ENCODE results near the gene FAM187B. TPM values are rescaled to one million over a fixed set of nuclear protein-coding genes. Genes with fewer than 3 reads are reported as not detected.

The FAM187B gene
- total and polyA plus RNA-seq, 2 of the 8 experiments (the other 6 are each of a cell fraction or from before 2014, with no cell fraction given), result not detected

DNA sequence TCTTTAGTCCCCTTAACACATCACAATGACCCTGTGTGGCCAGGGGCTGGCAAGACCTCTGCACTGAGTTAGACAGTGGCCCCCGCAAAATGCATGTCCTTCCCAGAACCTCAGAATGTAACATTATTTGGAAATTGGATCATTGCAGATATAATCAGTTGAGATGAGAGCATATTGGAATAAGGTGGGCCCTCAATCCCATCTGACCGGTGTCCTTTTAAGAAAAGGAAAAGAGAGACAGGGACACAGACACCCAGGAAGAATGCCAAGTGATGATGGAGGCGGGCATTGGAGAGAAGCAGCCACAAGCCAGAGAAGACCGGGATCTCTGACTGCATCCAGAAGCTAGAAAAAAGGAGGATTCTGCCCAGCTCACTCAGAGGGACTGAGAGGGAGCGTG is 1.8 kb downstream of the FAM187B start:
- Histone ChIP-seq H3K27me3 (replicated peaks in 1 of 4; ENCODE audit: control insufficient read depth in 3 of 4, extremely low read depth in 1 of 4, insufficient read depth in 3 of 4, low read length in 3 of 4) (no peaks in the 10 kb centered on the region; a peak in 1 of 7 replicates), H3K27ac (ENCODE audit: low read depth, low read length) (no peak overlapping the region), H2BK5ac (ENCODE audit: low read depth, low read length) (no peak overlapping the region), H3K14ac (ENCODE audit: insufficient read length) (no peak overlapping the region), H2AFZ (ENCODE audit: low read length) (no peak overlapping the region), H2BK20ac (ENCODE audit: low read length) (no peak overlapping the region), H3K9me3 (ENCODE audit: insufficient read depth in 2 of 2, low read depth in 1 of 2, low read length in 1 of 2) (peaks cover 0 to 7% of the 10 kb centered on the region in 2 experiments; a peak in 1 of 4 replicates), H3K56ac (replicated peaks; ENCODE audit: insufficient read length, low read depth, low read length) (no peak overlapping the region), H4K5ac (ENCODE audit: insufficient read length, low read depth, low read length) (no peak overlapping the region), H2BK12ac (ENCODE audit: low read depth, low read length) (no peak overlapping the region), H2BK120ac (replicated peaks; ENCODE audit: low read depth, low read length) (no peak overlapping the region), H4K8ac (ENCODE audit: extremely low read depth, insufficient read depth, low read length) (no peak overlapping the region), H3K23ac (ENCODE audit: insufficient read length) (no peak overlapping the region), H3K18ac (ENCODE audit: extremely low read depth, low read length) (no peak overlapping the region), H2BK15ac (ENCODE audit: low read length) (no peak overlapping the region), H3K4me3 (ENCODE audit: extremely low read depth in 1 of 4, insufficient read depth in 2 of 4, low read depth in 3 of 4, low read length in 4 of 4) (no peak overlapping the region), H3K79me2 (ENCODE audit: control insufficient read depth in 1 of 2, insufficient read depth in 2 of 2, low read length in 2 of 2) (no peaks in the 10 kb centered on the region), H3K4ac (replicated peaks; ENCODE audit: insufficient read length, low read depth, low read length) (no peak overlapping the region), H4K20me1 (replicated peaks in 1 of 2; ENCODE audit: control insufficient read depth in 1 of 2, insufficient read depth in 2 of 2, low read length in 2 of 2) (no peaks in the 10 kb centered on the region), H2AK5ac (ENCODE audit: low read depth, low read length) (no peak overlapping the region), H3K23me2 (ENCODE audit: low read depth, low read length) (no peaks in the 10 kb centered on the region), H3K9ac (replicated peaks in 1 of 4; ENCODE audit: extremely low read depth in 1 of 4, low read depth in 3 of 4, low read length in 3 of 4) (no peak overlapping the region), H3K36me3 (ENCODE audit: control insufficient read depth in 2 of 4, insufficient read depth in 4 of 4, low read length in 3 of 4) (no peaks in the 10 kb centered on the region), H4K91ac (replicated peaks; ENCODE audit: insufficient read length, low read length) (no peak overlapping the region), H3K4me1 (replicated peaks in 1 of 4; ENCODE audit: control insufficient read depth in 3 of 4, insufficient read depth in 4 of 4, low read length in 3 of 4) (peaks cover 0 to 12% (median 3%) of the 10 kb centered on the region in 4 experiments; a peak in 4 of 7 replicates), H3K79me1 (ENCODE audit: low read depth, low read length) (no peaks in the 10 kb centered on the region), H3K4me2 (ENCODE audit: insufficient read depth in 1 of 2, low read depth in 2 of 2, low read length in 2 of 2) (no peak overlapping the region)
- DNase-seq (ENCODE audit: low read depth in 1 of 2, low spot score in 2 of 2), result no peak
- POLR2A ChIA-PET (ENCODE audit: partially characterized antibody), result interaction anchor here (2.0 kb wide), 1 partner anchor 160 kb away, joined by 4 read pairs; no protein-coding TSS in a partner anchor
- WGBS, 2 experiments (ENCODE audit: extremely low coverage in 1 of 2, insufficient coverage in 1 of 2, insufficient read length in 1 of 2, insufficient replicate concordance in 2 of 2, low coverage in 1 of 2, low lambda C conversion rate in 2 of 2, missing lambda C conversion rate in 1 of 2), result 96% methylated on average over 5 of the region's 5 CpGs; no CpG with 5 or more reads in 1 of the 2 experiments
- FAIRE-seq, result no peak
- CTCF ChIA-PET (ENCODE audit: partially characterized antibody), result interaction anchor here (0.7 to 3.5 kb wide), 6 partner anchors 9 to 184 kb away, joined by 3 to 16 read pairs (median 3); no protein-coding TSS in a partner anchor
- TF ChIP-seq JUN (IDR thresholded peaks at IDR 0.05; ENCODE audit: low read depth, low read length) (no peak), EP300 (IDR thresholded peaks at IDR 0.05; ENCODE audit: borderline replicate concordance in 1 of 2, low read depth in 2 of 2, low read length in 2 of 2) (no peak), NANOG (IDR thresholded peaks at IDR 0.05; ENCODE audit: insufficient read depth, low read depth, low read length, poor library complexity, severe bottlenecking) (no peak), RXRA (IDR thresholded peaks at IDR 0.05; ENCODE audit: insufficient read depth, low read depth, low read length) (no peak), KDM4A (IDR thresholded peaks at IDR 0.05; ENCODE audit: low read depth, low read length, severe bottlenecking) (no peak), TBP (IDR thresholded peaks at IDR 0.05; ENCODE audit: low read depth, low read length) (no peak), RNF2 (IDR thresholded peaks at IDR 0.05; ENCODE audit: borderline replicate concordance, low read depth, low read length, missing control alignments, poor library complexity, severe bottlenecking) (no peak), GABPA (IDR thresholded peaks at IDR 0.05; ENCODE audit: borderline replicate concordance, insufficient read depth, low read length) (no peak), HDAC6 (IDR thresholded peaks at IDR 0.05; ENCODE audit: low read depth, low read length) (no peak), RBBP5 (IDR thresholded peaks at IDR 0.05; ENCODE audit: borderline replicate concordance, low read depth, low read length) (no peak), SIN3A (conservative IDR thresholded peaks at IDR 0.05 in 1 of 2, IDR thresholded peaks at IDR 0.05 in 1 of 2; ENCODE audit: low read depth in 1 of 2, low read length in 2 of 2) (no peak)
